HepG2 (cell line): ENCODE measurements around the gene NAP1L4. TPM values are rescaled to one million over a fixed set of nuclear protein-coding genes. Genes with fewer than 3 reads are reported as not detected.

Experiments used
- ATAC-seq: fragments of 200-7000 bp; cut with Tn5 transposase; 3 replicates; pipeline ENCODE4 v1.9.1; 2020; ENCODE audit warnings: mild to moderate bottlenecking, moderate library complexity
- BruUV-seq: library from RNA; stranded (reverse); fragments of 400-500 nt; replicated peaks from 2 replicates; lab custom pipeline; 2021; lab: Mats Ljungman, UMichigan
- CTCF ChIA-PET: fragments of 300-600 bp; formaldehyde crosslinking; extraction: SDS; loops from one replicate; lab custom pipeline; 2021; ENCODE audit warnings: low total read pairs, inconsistent platforms, low intra/inter-chr PET ratio; lab: Yijun Ruan, JAX
- POLR2A ChIA-PET: fragments of 350-600 bp; sonication (Branson Sonifier 250); formaldehyde crosslinking; loops from one replicate; lab custom pipeline; 2020; ENCODE audit warnings: antibody characterized with exemption, inconsistent platforms; lab: Yijun Ruan, JAX
- DNase-seq: peaks from one replicate; pipeline ENCODE4 v3.0.0-alpha.2; 2015; ENCODE audit warnings: low spot score
- FAIRE-seq: peaks from 3 replicates; lab custom pipeline; 2011; peaks lifted over from hg19 to GRCh38; lab: Jason Lieb, UNC
- H2AFZ ChIP-seq: one replicate; pipeline ENCODE4 v1.6.1; 2011; ENCODE audit warnings: low read length, inconsistent platforms
- H3K27ac ChIP-seq: fragments of 300-600 bp; 3 replicates; pipeline ENCODE4 v1.8.0; 2011; ENCODE audit warnings: mixed run types, mild to moderate bottlenecking, mixed read lengths, low read length, inconsistent platforms; ENCODE audit not compliant: insufficient read depth; ENCODE audit errors: extremely low read length
- H3K27me3 ChIP-seq, 2 experiments: fragments of 200-600 bp in 1 of 2; 2 replicates in 1 of 2; 3 replicates in 1 of 2; pipeline versions ENCODE4 v1.6.0 to v1.8.0; 2011; ENCODE audit warnings: low read length in 2 of 2, mild to moderate bottlenecking in 2 of 2, moderate library complexity in 2 of 2, inconsistent platforms in 1 of 2; ENCODE audit not compliant: insufficient read depth in 2 of 2, control insufficient read depth in 1 of 2
- H3K36me3 ChIP-seq, 2 experiments: fragments of 200-600 bp in 1 of 2; replicated peaks in 1 of 2; 2 replicates in 1 of 2; 3 replicates in 1 of 2; pipeline versions ENCODE4 v1.5.1 to v1.8.0; 2011; ENCODE audit warnings: low read length in 2 of 2, inconsistent platforms in 1 of 2; ENCODE audit not compliant: insufficient read depth in 2 of 2, control insufficient read depth in 1 of 2
- H3K4me1 ChIP-seq: 2 replicates; pipeline ENCODE4 v1.5.1; 2012; ENCODE audit warnings: low read length, inconsistent platforms; ENCODE audit not compliant: insufficient read depth
- H3K4me2 ChIP-seq: 2 replicates; pipeline ENCODE4 v1.6.0; 2011; ENCODE audit warnings: low read depth, low read length, inconsistent platforms
- H3K4me3 ChIP-seq, 3 experiments: fragments of 200-600 bp in 1 of 3; sonication (generic), shearing (Covaris generic) in 1 of 3; replicated peaks in 1 of 3; 2 replicates each; pipeline ENCODE4 v1.5.1; 2011 to 2016; ENCODE audit warnings: low read length in 3 of 3, inconsistent platforms in 2 of 3, low read depth in 2 of 3, mild to moderate bottlenecking in 2 of 3, control low read depth in 1 of 3, mixed read lengths in 1 of 3; ENCODE audit not compliant: insufficient read depth in 1 of 3
- H3K79me2 ChIP-seq: one replicate; pipeline ENCODE4 v1.6.1; 2011; ENCODE audit warnings: low read length, inconsistent platforms; ENCODE audit not compliant: insufficient read depth
- H3K9ac ChIP-seq: 2 replicates; pipeline ENCODE4 v1.6.0; 2011; ENCODE audit warnings: mild to moderate bottlenecking, low read depth, low read length, inconsistent platforms; ENCODE audit not compliant: insufficient read depth
- H3K9me3 ChIP-seq: 2 replicates; pipeline ENCODE4 v1.5.1; 2012; ENCODE audit warnings: mild to moderate bottlenecking, low read length
- H4K20me1 ChIP-seq: 2 replicates; pipeline ENCODE4 v1.6.0; 2011; ENCODE audit warnings: inconsistent platforms, mild to moderate bottlenecking, low read length, moderate library complexity; ENCODE audit not compliant: insufficient read depth
- CEBPB ChIP-seq: IDR thresholded peaks from 2 replicates; pipeline ENCODE4 v1.6.1; 2011; ENCODE audit warnings: low read depth, low read length, improper control_type of control experiment, borderline replicate concordance
- HHEX ChIP-seq: IDR thresholded peaks from 2 replicates; pipeline ENCODE4 v1.6.1; 2016; ENCODE audit warnings: control low read depth
- NR2F1 ChIP-seq, 2 experiments: fragments of 450-650 bp in 1 of 2; formaldehyde crosslinking in 1 of 2; IDR thresholded peaks; 2 replicates each; pipeline versions ENCODE4 v1.5.0 to v1.6.1; 2016 to 2020; ENCODE audit warnings: mild to moderate bottlenecking in 1 of 2, missing compliant biosample characterization in 1 of 2, missing genetic modification reagents in 1 of 2, moderate library complexity in 1 of 2
- PRDM15 ChIP-seq: sonication (generic); formaldehyde crosslinking; IDR thresholded peaks from 2 replicates; pipeline ENCODE4 v1.4.0; 2020; ENCODE audit warnings: missing genetic modification reagents
- ZNF121 ChIP-seq: sonication (generic); formaldehyde crosslinking; IDR thresholded peaks from 2 replicates; pipeline ENCODE4 v1.5.0; 2020; ENCODE audit warnings: mild to moderate bottlenecking, missing genetic modification reagents
- ZNF329 ChIP-seq: sonication (generic); formaldehyde crosslinking; IDR thresholded peaks from 2 replicates; pipeline ENCODE4 v1.9.0; 2021; ENCODE audit warnings: low read depth, mild to moderate bottlenecking, missing genetic modification reagents
- ZNF747 ChIP-seq: sonication (generic); formaldehyde crosslinking; IDR thresholded peaks from 2 replicates; pipeline ENCODE4 v1.8.1; 2023; ENCODE audit warnings: missing genetic modification reagents, mild to moderate bottlenecking, borderline replicate concordance
- WGBS: methylation state at CpG from one replicate; pipeline ENCODE4 v1.1.6; 2017; ENCODE audit warnings: low lambda C conversion rate; 5-methylcytosine and 5-hydroxymethylcytosine counted together
- in situ Hi-C: cut with HindIII; loops from 2 replicates; pipeline ENCODE4 v1.10.0; 2017; ENCODE audit warnings: low pct_unique_long_range_greater_than_20kb; ENCODE audit not compliant: extremely low pct_ligation_motif_present
- intact Hi-C: fragments of 100-400 bp; cut with micrococcal nuclease; formaldehyde crosslinking; loops from one replicate; pipeline ENCODE4 v1.10.0; 2022; ENCODE audit not compliant: unreplicated experiment
- polyA plus RNA-seq, 8 experiments: library from polyadenylated mRNA; depleted of rRNA in 3 of 8; stranded (reverse) in 7 of 8; unstranded in 1 of 8; fragments of >200 nt; fragmentation: Illumina TruSeq in 4 of 8; extraction: Trizol in 4 of 8; gene quantifications; 2 replicates each; pipeline versions ENCODE4 v1.2.1 to v1.2.3, GENCODE V29; 2011 to 2016; ENCODE audit warnings: low read depth in 4 of 8, missing spikeins in 1 of 8, mixed read lengths in 1 of 8; ENCODE audit not compliant: insufficient read depth in 1 of 8
- total RNA-seq, 5 experiments: library from RNA; depleted of rRNA; stranded (reverse); fragments of >200 nt; fragmentation: Illumina TruSeq; extraction: Trizol; gene quantifications; 2 replicates each; pipeline ENCODE4 v1.2.3, GENCODE V29; 2016; ENCODE audit warnings: low read depth in 1 of 5
- TF ChIP-seq, protein P1 (sequence below): sonication (generic); formaldehyde crosslinking; IDR thresholded peaks from 2 replicates; pipeline ENCODE4 v1.4.0; 2020; ENCODE audit warnings: missing genetic modification reagents, borderline replicate concordance

NAP1L4 gene
- total and polyA plus RNA-seq, 2 of the 13 experiments (the other 11 are each of a cell fraction or from before 2014, with no cell fraction given) = 64.0 to 186 TPM

DNA sequence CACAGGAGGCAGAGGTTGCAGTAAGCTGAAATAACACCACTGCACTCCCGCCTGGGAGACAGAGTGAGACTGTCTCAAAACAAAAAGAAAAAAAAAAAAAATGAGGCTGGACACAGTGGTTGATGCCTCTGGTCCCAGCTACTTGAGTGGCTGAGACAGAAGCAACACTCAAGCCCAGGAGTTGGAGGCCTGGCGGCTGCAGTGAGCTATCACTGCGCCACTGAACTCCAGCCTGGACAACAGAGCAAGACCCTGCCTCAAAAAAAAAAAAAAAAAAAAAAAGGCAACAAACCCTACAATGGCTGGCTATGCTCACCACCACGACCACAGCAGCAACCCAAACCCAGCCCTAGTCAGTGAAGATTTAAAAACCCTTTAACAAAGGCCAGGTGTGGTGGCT lies 8.2 kb downstream of the NAP1L4 start:
- Histone ChIP-seq H3K4me3 (no peak overlapping the region), H4K20me1 (peaks cover 92% of the 10 kb centered on the region), H3K9ac (no peak overlapping the region), H3K27ac (no peak overlapping the region), H3K36me3 (peaks cover 8 to 19% of the 10 kb centered on the region in 2 experiments; a peak in 3 of 5 replicates), H3K27me3 (no peaks in the 10 kb centered on the region), H3K9me3 (no peaks in the 10 kb centered on the region), H2AFZ (no peak overlapping the region), H3K4me2 (no peak overlapping the region), H3K4me1 (peaks cover 72% of the 10 kb centered on the region), H3K79me2 (peaks cover 96% of the 10 kb centered on the region)
- in situ Hi-C loops (no loop called here), intact Hi-C loops (no loop called here)
- ATAC-seq (no peak), DNase-seq (no peak), FAIRE-seq (no peak)
- ChIA-PET POLR2A (no interaction called here), CTCF (no interaction called here)
- no TSS peak for BruUV-seq
- 69% methylated on average over 4 of the region's 4 CpGs for WGBS
- no peak for TF ChIP-seq HHEX (CRISPR knock-in tag)
- no peak for TF ChIP-seq ZNF329 (CRISPR knock-in tag)
- peak; percentile 74 for TF ChIP-seq ZNF121 (CRISPR knock-in tag)

DNA sequence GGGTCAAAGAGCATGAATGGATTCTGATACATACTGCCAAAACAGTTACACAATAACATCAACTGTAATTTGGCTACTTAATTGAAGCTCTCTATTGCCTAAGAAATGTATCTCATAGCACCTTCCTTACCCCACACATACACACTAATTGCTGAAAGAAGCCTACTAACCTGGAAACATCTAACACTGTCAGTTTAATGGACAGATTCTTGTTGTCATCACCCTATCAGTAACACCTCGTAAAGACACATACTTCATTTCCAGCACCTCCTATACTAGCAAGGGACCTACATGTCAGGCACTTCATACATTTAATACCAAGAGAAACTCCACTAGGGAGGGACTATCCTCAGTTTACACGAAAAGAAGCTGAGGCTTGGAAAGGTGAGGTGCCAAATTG lies 9.9 kb downstream of the NAP1L4 start:
- no peak for FAIRE-seq
- Histone ChIP-seq H3K27me3 (no peaks in the 10 kb centered on the region), H3K4me1 (peaks cover 55% of the 10 kb centered on the region), H3K4me2 (no peak overlapping the region), H3K9me3 (no peaks in the 10 kb centered on the region), H3K27ac (peak overlapping the region; percentile 0), H3K36me3 (peaks cover 10 to 33% of the 10 kb centered on the region in 2 experiments; a peak in 4 of 5 replicates), H2AFZ (no peak overlapping the region), H4K20me1 (peaks cover 87% of the 10 kb centered on the region), H3K9ac (no peak overlapping the region), H3K79me2 (peaks cover 97% of the 10 kb centered on the region), H3K4me3 (no peak overlapping the region)
- BruUV-seq = no TSS peak
- no peak for TF ChIP-seq ZNF747 (CRISPR knock-in tag)
- TF ChIP-seq, protein P1, sequence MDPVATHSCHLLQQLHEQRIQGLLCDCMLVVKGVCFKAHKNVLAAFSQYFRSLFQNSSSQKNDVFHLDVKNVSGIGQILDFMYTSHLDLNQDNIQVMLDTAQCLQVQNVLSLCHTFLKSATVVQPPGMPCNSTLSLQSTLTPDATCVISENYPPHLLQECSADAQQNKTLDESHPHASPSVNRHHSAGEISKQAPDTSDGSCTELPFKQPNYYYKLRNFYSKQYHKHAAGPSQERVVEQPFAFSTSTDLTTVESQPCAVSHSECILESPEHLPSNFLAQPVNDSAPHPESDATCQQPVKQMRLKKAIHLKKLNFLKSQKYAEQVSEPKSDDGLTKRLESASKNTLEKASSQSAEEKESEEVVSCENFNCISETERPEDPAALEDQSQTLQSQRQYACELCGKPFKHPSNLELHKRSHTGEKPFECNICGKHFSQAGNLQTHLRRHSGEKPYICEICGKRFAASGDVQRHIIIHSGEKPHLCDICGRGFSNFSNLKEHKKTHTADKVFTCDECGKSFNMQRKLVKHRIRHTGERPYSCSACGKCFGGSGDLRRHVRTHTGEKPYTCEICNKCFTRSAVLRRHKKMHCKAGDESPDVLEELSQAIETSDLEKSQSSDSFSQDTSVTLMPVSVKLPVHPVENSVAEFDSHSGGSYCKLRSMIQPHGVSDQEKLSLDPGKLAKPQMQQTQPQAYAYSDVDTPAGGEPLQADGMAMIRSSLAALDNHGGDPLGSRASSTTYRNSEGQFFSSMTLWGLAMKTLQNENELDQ (CRISPR knock-in tag) = no peak
- TF ChIP-seq NR2F1 (CRISPR knock-in tag; IDR thresholded peaks at IDR 0.05) = no peak
- no peak for TF ChIP-seq PRDM15 (CRISPR knock-in tag)
- peak; percentile 4; the same call in 1 of the 2 replicates for TF ChIP-seq CEBPB
- ChIA-PET CTCF (no interaction called here), POLR2A (no interaction called here)
- no peak for ATAC-seq
- in situ Hi-C loops (no loop called here), intact Hi-C loops (no loop called here)
- DNase-seq = no peak
- WGBS = 87% methylated on average over 2 of the region's 2 CpGs
